DOHH2 (cell line): Measurements from ENCODE around the gene RDM1.

Experiments used
- EZH2phosphoT487 ChIP-seq: fragments of 200-600 bp; sonication (generic); IDR thresholded peaks from 2 replicates; pipeline ENCODE4 v1.6.1; 2017; ENCODE audit warnings: borderline replicate concordance, mild to moderate bottlenecking, antibody characterized with exemption, low read length, moderate library complexity, mixed read lengths
- TF ChIP-seq, protein P1 (sequence below): fragments of 200-600 bp; sonication (generic); IDR thresholded peaks from one replicate; pipeline ENCODE4 v1.5.1; 2014; ENCODE audit warnings: antibody characterized with exemption, mild to moderate bottlenecking, low read depth, low read length; ENCODE audit not compliant: poor library complexity, severe bottlenecking

- TF ChIP-seq, protein P1, sequence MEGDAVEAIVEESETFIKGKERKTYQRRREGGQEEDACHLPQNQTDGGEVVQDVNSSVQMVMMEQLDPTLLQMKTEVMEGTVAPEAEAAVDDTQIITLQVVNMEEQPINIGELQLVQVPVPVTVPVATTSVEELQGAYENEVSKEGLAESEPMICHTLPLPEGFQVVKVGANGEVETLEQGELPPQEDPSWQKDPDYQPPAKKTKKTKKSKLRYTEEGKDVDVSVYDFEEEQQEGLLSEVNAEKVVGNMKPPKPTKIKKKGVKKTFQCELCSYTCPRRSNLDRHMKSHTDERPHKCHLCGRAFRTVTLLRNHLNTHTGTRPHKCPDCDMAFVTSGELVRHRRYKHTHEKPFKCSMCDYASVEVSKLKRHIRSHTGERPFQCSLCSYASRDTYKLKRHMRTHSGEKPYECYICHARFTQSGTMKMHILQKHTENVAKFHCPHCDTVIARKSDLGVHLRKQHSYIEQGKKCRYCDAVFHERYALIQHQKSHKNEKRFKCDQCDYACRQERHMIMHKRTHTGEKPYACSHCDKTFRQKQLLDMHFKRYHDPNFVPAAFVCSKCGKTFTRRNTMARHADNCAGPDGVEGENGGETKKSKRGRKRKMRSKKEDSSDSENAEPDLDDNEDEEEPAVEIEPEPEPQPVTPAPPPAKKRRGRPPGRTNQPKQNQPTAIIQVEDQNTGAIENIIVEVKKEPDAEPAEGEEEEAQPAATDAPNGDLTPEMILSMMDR: no peak
- TF ChIP-seq EZH2phosphoT487: no peak
These were observed 58.2 kb downstream of the RDM1 start for GRCh38 chr17:35872196-35872980.
